HG02938 (cell line): Measurements from ENCODE around the gene PISD.

Experiments
- ATAC-seq: cut with Tn5 transposase; IDR thresholded peaks from one replicate; pipeline ENCODE4 v1.9.1; 2021; ENCODE audit warnings: mild to moderate bottlenecking, moderate library complexity; ENCODE audit not compliant: unreplicated experiment

PISD gene

DNA sequence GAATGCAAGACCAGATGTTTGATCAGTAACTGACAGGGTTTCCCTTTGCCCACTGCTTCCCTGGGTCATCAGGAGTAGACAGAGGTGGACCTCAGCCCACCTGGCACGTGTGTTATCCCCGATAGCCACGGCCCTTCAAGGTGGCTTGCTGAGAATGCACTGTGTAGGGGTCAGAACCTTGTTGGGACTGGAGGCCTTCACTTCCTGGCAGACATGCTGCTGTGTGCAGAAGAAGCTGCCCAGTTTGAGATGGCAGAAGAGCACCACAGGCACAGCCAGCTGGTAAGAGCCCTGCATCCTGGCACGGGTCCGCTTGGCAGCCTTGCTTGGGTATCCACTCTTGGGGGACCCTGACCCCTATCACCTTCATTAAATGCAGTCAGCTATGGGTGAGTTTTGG, 83.8 kb downstream of the PISD start:
- no peak for ATAC-seq

DNA sequence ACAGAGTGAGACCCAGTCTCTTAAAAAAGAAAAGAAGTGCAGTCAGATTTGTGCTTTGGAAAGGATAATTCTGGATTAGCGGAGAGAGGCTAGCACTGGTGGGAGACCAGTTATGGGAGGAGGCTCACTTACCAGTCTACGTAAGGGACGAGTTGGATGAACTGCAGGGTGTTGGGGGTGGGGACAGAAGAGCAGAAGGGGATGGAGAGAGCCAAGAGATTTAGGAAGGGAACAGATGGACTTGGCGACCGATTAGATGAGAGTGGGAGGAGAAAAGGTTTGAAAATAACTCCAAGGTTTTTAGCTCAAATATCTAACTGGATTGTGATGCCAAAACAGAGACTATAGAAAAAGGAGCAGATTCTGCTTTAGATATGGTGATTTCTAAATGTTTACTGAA, 84.3 kb downstream of the PISD start:
- no peak for ATAC-seq

DNA sequence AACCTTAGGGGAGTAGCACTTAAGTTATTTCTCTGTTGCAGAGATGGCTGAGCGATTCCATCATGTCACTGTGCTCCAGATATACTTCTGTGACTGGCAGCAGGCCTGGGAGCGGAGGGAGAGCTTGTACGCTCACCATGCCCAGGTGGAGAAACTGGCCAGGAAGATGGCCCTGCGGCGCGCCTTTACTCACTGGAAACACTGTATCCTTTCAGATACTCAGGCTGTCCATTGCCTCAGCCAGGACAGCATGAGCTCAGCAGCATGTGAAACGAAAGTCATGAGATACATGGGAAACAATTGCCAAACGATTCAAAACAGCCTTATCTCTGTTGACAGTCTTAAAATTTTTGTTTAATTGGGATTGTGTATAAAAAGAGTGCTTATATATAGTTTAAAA, 86.8 kb downstream of the PISD start:
- no peak for ATAC-seq

DNA sequence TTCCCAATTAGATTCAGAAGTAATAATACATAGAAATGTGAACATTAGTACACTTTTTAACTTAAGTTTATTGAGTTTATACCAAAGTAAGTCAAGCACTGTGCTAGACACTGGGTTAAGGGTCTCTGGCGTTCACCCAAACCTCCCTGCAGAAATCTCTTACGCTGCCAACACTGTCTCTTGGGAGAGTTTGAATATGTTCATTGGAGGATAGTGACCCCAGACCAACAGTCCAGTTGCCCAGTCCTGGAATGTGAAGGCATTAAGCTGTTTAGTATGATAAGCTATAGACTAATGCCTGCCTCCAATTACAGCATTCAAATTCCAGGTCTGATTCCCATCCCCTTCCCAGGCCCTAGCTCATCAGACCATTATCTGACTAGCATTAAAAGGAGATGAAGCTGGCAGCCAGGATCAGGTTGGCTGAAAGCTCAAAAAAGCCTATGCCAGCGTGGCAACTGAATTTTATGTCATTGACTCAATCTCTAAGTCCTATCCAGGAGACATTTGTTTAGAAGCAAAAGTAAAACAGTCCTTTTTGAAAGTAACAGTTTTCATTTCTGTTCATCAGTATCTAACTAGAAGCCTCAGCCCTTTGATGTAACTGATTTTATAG, 87.9 kb downstream of the PISD start:
- no peak for ATAC-seq

DNA sequence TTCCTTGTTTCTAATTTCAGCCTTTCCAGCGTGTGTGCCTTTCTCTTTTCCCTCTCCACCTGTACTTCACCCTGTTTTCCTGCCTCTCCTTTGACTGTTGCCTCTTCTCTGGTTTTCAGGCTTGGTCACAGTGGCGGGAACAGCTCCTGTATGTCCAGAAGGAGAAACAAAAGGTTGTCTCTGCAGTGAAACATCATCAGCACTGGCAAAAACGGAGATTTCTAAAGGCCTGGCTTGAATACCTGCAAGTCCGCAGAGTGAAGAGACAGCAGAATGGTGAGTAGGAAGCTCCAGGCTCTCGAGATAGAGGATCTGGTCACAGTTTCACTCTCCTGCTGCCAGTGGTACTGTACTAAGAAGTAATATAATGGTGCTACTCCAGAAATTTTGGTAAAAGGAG, 89.1 kb downstream of the PISD start:
- no peak for ATAC-seq

DNA sequence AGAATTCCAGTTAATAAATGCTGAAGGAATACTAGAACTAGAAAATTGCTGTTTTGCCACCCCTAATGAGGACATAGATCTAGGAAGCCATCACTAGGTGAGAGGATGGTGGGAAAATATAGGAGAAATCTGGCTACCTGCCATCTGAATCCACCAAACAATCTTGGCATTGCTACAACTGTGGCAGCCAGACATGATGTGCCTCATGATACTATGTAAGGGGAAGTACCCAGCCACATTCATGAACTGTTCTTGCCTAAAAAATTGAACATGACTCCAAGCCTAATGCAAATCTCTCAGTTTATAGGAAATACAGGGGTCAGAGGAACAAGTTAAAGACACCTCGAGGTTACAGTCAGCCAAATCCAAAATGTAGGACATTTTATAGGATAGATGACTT, 92.9 kb downstream of the PISD start:
- no peak for ATAC-seq
